HepG2 (cell line): ENCODE results near the gene COX6A2. TPM values are rescaled to one million over a fixed set of nuclear protein-coding genes. Genes with fewer than 3 reads are reported as not detected.

Experiments used
- ATAC-seq: fragments of 200-7000 bp; cut with Tn5 transposase; 3 replicates; pipeline ENCODE4 v1.9.1; 2020; ENCODE audit warnings: mild to moderate bottlenecking, moderate library complexity
- BruUV-seq: library from RNA; stranded (reverse); fragments of 400-500 nt; replicated peaks from 2 replicates; lab custom pipeline; 2021; lab: Mats Ljungman, UMichigan
- CTCF ChIA-PET: fragments of 300-600 bp; formaldehyde crosslinking; extraction: SDS; loops from one replicate; lab custom pipeline; 2021; ENCODE audit warnings: low total read pairs, inconsistent platforms, low intra/inter-chr PET ratio; lab: Yijun Ruan, JAX
- POLR2A ChIA-PET: fragments of 350-600 bp; sonication (Branson Sonifier 250); formaldehyde crosslinking; loops from one replicate; lab custom pipeline; 2020; ENCODE audit warnings: antibody characterized with exemption, inconsistent platforms; lab: Yijun Ruan, JAX
- DNase-seq: peaks from one replicate; pipeline ENCODE4 v3.0.0-alpha.2; 2015; ENCODE audit warnings: low spot score
- FAIRE-seq: peaks from 3 replicates; lab custom pipeline; 2011; peaks lifted over from hg19 to GRCh38; lab: Jason Lieb, UNC
- H2AFZ ChIP-seq: one replicate; pipeline ENCODE4 v1.6.1; 2011; ENCODE audit warnings: low read length, inconsistent platforms
- H3K27ac ChIP-seq: fragments of 300-600 bp; 3 replicates; pipeline ENCODE4 v1.8.0; 2011; ENCODE audit warnings: mixed run types, mild to moderate bottlenecking, mixed read lengths, low read length, inconsistent platforms; ENCODE audit not compliant: insufficient read depth; ENCODE audit errors: extremely low read length
- H3K27me3 ChIP-seq, 2 experiments: fragments of 200-600 bp in 1 of 2; 2 replicates in 1 of 2; 3 replicates in 1 of 2; pipeline versions ENCODE4 v1.6.0 to v1.8.0; 2011; ENCODE audit warnings: low read length in 2 of 2, mild to moderate bottlenecking in 2 of 2, moderate library complexity in 2 of 2, inconsistent platforms in 1 of 2; ENCODE audit not compliant: insufficient read depth in 2 of 2, control insufficient read depth in 1 of 2
- H3K36me3 ChIP-seq, 2 experiments: fragments of 200-600 bp in 1 of 2; replicated peaks in 1 of 2; 2 replicates in 1 of 2; 3 replicates in 1 of 2; pipeline versions ENCODE4 v1.5.1 to v1.8.0; 2011; ENCODE audit warnings: low read length in 2 of 2, inconsistent platforms in 1 of 2; ENCODE audit not compliant: insufficient read depth in 2 of 2, control insufficient read depth in 1 of 2
- H3K4me1 ChIP-seq: 2 replicates; pipeline ENCODE4 v1.5.1; 2012; ENCODE audit warnings: low read length, inconsistent platforms; ENCODE audit not compliant: insufficient read depth
- H3K4me2 ChIP-seq: 2 replicates; pipeline ENCODE4 v1.6.0; 2011; ENCODE audit warnings: low read depth, low read length, inconsistent platforms
- H3K4me3 ChIP-seq, 3 experiments: fragments of 200-600 bp in 1 of 3; sonication (generic), shearing (Covaris generic) in 1 of 3; replicated peaks in 1 of 3; 2 replicates each; pipeline ENCODE4 v1.5.1; 2011 to 2016; ENCODE audit warnings: low read length in 3 of 3, inconsistent platforms in 2 of 3, low read depth in 2 of 3, mild to moderate bottlenecking in 2 of 3, control low read depth in 1 of 3, mixed read lengths in 1 of 3; ENCODE audit not compliant: insufficient read depth in 1 of 3
- H3K79me2 ChIP-seq: one replicate; pipeline ENCODE4 v1.6.1; 2011; ENCODE audit warnings: low read length, inconsistent platforms; ENCODE audit not compliant: insufficient read depth
- H3K9ac ChIP-seq: 2 replicates; pipeline ENCODE4 v1.6.0; 2011; ENCODE audit warnings: mild to moderate bottlenecking, low read depth, low read length, inconsistent platforms; ENCODE audit not compliant: insufficient read depth
- H3K9me3 ChIP-seq: 2 replicates; pipeline ENCODE4 v1.5.1; 2012; ENCODE audit warnings: mild to moderate bottlenecking, low read length
- H4K20me1 ChIP-seq: 2 replicates; pipeline ENCODE4 v1.6.0; 2011; ENCODE audit warnings: inconsistent platforms, mild to moderate bottlenecking, low read length, moderate library complexity; ENCODE audit not compliant: insufficient read depth
- ZNF101 ChIP-seq: sonication (generic); formaldehyde crosslinking; IDR thresholded peaks from 2 replicates; pipeline ENCODE4 v1.4.0; 2020; ENCODE audit warnings: mild to moderate bottlenecking, low read depth, missing genetic modification reagents, borderline replicate concordance
- ZNF687 ChIP-seq: sonication (generic); formaldehyde crosslinking; IDR thresholded peaks from 2 replicates; pipeline ENCODE4 v1.5.1; 2020; ENCODE audit warnings: mild to moderate bottlenecking, missing genetic modification reagents, moderate library complexity
- WGBS: methylation state at CpG from one replicate; pipeline ENCODE4 v1.1.6; 2017; ENCODE audit warnings: low lambda C conversion rate; 5-methylcytosine and 5-hydroxymethylcytosine counted together
- in situ Hi-C: cut with HindIII; loops from 2 replicates; pipeline ENCODE4 v1.10.0; 2017; ENCODE audit warnings: low pct_unique_long_range_greater_than_20kb; ENCODE audit not compliant: extremely low pct_ligation_motif_present
- intact Hi-C: fragments of 100-400 bp; cut with micrococcal nuclease; formaldehyde crosslinking; loops from one replicate; pipeline ENCODE4 v1.10.0; 2022; ENCODE audit not compliant: unreplicated experiment
- polyA plus RNA-seq, 8 experiments: library from polyadenylated mRNA; depleted of rRNA in 3 of 8; stranded (reverse) in 7 of 8; unstranded in 1 of 8; fragments of >200 nt; fragmentation: Illumina TruSeq in 4 of 8; extraction: Trizol in 4 of 8; gene quantifications; 2 replicates each; pipeline versions ENCODE4 v1.2.1 to v1.2.3, GENCODE V29; 2011 to 2016; ENCODE audit warnings: low read depth in 4 of 8, missing spikeins in 1 of 8, mixed read lengths in 1 of 8; ENCODE audit not compliant: insufficient read depth in 1 of 8
- total RNA-seq, 5 experiments: library from RNA; depleted of rRNA; stranded (reverse); fragments of >200 nt; fragmentation: Illumina TruSeq; extraction: Trizol; gene quantifications; 2 replicates each; pipeline ENCODE4 v1.2.3, GENCODE V29; 2016; ENCODE audit warnings: low read depth in 1 of 5

COX6A2 gene
- total and polyA plus RNA-seq, 2 of the 13 experiments (the other 11 are each of a cell fraction or from before 2014, with no cell fraction given) = not detected

GRCh38 chr16:31465788-31466370, 37.7 kb upstream of the COX6A2 start:
- Histone ChIP-seq H3K9ac (no peak overlapping the region), H3K4me2 (no peak overlapping the region), H3K79me2 (peaks cover 4% of the 10 kb centered on the region), H2AFZ (no peak overlapping the region), H3K36me3 (peaks cover 33 to 53% of the 10 kb centered on the region in 2 experiments), H3K9me3 (no peaks in the 10 kb centered on the region), H4K20me1 (peaks cover 4% of the 10 kb centered on the region; the same call in 1 of the 2 replicates), H3K4me1 (peaks cover 6% of the 10 kb centered on the region; the same call in 1 of the 2 replicates), H3K27ac (no peak overlapping the region), H3K27me3 (no peaks in the 10 kb centered on the region), H3K4me3 (no peak overlapping the region)
- FAIRE-seq = no peak
- in situ Hi-C loops (no loop called here), intact Hi-C loops (no loop called here)
- TF ChIP-seq ZNF101 (CRISPR knock-in tag) (no peak), ZNF687 (CRISPR knock-in tag) (0 out of 2 replicates have a peak, but pooled peaks have one; percentile 4)
- ATAC-seq = peak; percentile 4; the same call in 1 of the 3 replicates
- 96% methylated on average over 20 of the region's 20 CpGs for WGBS
- no peak for DNase-seq
- no TSS peak for BruUV-seq
- POLR2A ChIA-PET = no interaction called here
- CTCF ChIA-PET = no interaction called here
